ENCODE data around the gene ANO6. TPM values are rescaled to one million over a fixed set of nuclear protein-coding genes. Genes with fewer than 3 reads are reported as not detected.

The ANO6 gene
- total RNA-seq, 3 donors from 2014 or later: 71.8 to 141 (median 76.5) TPM

DNA sequence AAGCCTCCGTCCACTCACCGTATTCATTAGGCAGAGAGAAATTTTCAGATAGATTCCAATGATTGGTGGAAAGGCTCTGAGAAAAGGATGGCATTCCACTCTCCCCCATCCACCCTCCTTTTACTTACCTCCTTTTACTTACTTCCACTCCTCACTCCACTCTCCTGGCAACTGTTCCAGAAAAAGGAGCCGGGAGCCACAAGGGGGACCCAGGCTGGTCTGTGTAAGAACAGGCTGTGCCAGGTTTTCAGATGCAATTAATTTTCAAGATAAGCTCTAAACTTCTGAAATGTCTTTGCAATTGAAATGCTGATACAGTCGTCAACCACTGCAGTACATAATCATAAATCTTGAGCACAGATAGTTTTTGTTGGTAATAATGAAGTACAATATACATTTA is 248.8 kb downstream of the ANO6 start:
- no peaks in the 10 kb centered on the region for H3K9me3 ChIP-seq
- intact Hi-C loops (cut with DNase I; ENCODE audit: low total_unique reads): no loop called here
- DNase-seq (ENCODE audit: low spot score in 2 of 2): no peak

DNA sequence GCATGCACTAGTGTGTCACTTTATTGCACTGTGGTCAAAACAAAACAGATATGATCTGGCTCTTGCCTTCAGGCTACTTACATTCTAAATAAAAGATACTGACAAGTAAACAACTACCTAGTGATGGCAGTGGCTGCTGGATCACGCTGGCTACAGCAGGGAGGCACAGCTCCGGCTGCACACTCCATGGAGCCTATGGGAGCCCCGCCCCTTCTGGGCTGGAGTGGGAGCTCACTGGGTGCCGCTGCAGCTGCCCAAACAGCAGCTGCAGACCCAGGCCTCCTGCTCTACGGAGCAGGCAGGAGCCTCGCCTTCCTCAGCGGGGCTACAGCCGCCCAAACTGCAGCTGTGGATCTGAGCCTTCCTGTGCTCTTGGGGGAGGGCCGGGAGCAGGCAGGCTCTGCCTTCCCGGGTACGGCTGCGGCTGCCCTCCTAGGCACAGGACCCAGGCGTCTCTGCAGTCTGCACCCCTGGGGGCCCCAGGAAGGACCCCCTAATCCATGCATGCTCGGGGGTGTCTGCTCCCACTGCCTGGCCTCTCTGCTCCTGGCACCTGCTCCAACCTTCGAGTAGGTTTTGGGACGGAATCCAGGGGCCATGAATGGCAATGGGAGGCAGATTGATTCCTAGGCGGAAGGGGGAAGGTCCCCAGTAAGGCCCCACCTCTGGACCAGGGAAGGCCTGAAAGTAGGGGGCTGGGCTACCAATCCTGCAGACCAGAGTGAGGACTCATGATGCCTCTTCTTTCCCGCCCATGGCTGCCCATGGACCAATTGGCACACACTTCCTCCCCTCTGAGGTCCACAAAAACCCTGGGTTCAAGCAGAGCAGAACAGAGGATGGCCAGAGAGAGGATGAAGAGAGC is 253.1 kb downstream of the ANO6 start:
- no peaks in the 10 kb centered on the region for H3K27me3 ChIP-seq
- TF ChIP-seq, protein P1, sequence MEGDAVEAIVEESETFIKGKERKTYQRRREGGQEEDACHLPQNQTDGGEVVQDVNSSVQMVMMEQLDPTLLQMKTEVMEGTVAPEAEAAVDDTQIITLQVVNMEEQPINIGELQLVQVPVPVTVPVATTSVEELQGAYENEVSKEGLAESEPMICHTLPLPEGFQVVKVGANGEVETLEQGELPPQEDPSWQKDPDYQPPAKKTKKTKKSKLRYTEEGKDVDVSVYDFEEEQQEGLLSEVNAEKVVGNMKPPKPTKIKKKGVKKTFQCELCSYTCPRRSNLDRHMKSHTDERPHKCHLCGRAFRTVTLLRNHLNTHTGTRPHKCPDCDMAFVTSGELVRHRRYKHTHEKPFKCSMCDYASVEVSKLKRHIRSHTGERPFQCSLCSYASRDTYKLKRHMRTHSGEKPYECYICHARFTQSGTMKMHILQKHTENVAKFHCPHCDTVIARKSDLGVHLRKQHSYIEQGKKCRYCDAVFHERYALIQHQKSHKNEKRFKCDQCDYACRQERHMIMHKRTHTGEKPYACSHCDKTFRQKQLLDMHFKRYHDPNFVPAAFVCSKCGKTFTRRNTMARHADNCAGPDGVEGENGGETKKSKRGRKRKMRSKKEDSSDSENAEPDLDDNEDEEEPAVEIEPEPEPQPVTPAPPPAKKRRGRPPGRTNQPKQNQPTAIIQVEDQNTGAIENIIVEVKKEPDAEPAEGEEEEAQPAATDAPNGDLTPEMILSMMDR (IDR thresholded peaks at IDR 0.05): no peak
- TF ChIP-seq POLR2AphosphoS5 (IDR thresholded peaks at IDR 0.05) (no peak), POLR2A (IDR thresholded peaks at IDR 0.05) (no peak)
- intact Hi-C loops (cut with DNase I; ENCODE audit: low total_unique reads): no loop called here
- no peaks in the 10 kb centered on the region for H3K4me1 ChIP-seq
- no peaks in the 10 kb centered on the region for H3K36me3 ChIP-seq
- H3K4me3 ChIP-seq: no peak overlapping the region
- H3K27ac ChIP-seq: no peak overlapping the region
- H3K9me3 ChIP-seq: no peaks in the 10 kb centered on the region
- DNase-seq (ENCODE audit: low spot score in 2 of 2): peak in 1 of 2 donors; percentile 57

More for the DNA sequence above, 248.8 kb downstream of the ANO6 start:
- no peak overlapping the region for H3K4me3 ChIP-seq
- H3K27me3 ChIP-seq: no peaks in the 10 kb centered on the region
- H3K27ac ChIP-seq: no peak overlapping the region
- no peaks in the 10 kb centered on the region for H3K4me1 ChIP-seq
- no peaks in the 10 kb centered on the region for H3K36me3 ChIP-seq
- TF ChIP-seq, protein P1 (IDR thresholded peaks at IDR 0.05): no peak
- TF ChIP-seq POLR2AphosphoS5 (IDR thresholded peaks at IDR 0.05) (no peak), POLR2A (IDR thresholded peaks at IDR 0.05) (no peak)

DNA sequence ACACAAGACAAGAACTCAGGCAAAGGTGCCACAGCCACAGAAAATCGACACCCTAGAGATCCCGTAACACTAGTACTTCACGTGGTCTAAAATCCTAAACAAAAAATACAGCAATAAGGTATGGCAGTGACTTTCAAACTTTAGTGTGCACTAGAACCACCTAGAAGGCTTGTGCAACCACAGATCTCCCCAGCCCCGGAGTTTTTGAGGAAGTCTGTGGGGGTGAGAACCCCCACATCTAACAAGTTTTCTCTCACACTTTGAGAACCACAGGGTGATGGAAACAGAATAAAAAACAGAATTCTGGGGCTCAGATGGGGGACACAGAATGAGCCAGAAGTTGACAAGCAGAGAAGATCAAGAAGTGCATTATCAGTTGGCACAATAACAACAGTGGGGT is 254.0 kb downstream of the ANO6 start:
- TF ChIP-seq POLR2AphosphoS5 (IDR thresholded peaks at IDR 0.05) (no peak), POLR2A (IDR thresholded peaks at IDR 0.05) (no peak)
- TF ChIP-seq, protein P1 (IDR thresholded peaks at IDR 0.05): no peak
- intact Hi-C loops (cut with DNase I; ENCODE audit: low total_unique reads): no loop called here

DNA sequence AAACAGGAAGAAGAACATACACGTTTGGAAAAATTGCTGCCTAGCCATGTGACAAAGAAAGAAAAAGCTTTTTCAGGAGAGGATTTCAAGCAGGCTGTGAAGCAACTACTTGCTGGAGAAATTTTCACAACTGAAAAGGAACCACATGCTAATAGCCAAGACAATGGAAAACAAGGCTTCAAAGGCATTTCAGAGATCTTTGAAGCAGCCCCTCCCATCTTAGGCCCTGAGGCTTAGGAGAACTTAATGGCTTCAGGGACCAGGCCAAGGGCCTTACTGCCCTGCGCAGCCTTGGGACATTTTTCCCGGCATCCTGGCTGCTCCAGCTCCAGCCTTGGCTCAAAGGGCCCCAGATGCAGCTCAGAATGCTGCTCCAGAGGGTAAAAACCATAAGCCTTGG is 257.7 kb downstream of the ANO6 start:
- H3K9me3 ChIP-seq: no peaks in the 10 kb centered on the region
- H3K36me3 ChIP-seq: no peaks in the 10 kb centered on the region
- intact Hi-C loops (cut with DNase I; ENCODE audit: low total_unique reads): no loop called here
- no peak overlapping the region for H3K4me3 ChIP-seq
- no peaks in the 10 kb centered on the region for H3K27me3 ChIP-seq
- no peak overlapping the region for H3K27ac ChIP-seq
- TF ChIP-seq POLR2A (IDR thresholded peaks at IDR 0.05) (no peak), POLR2AphosphoS5 (IDR thresholded peaks at IDR 0.05) (no peak)
- TF ChIP-seq, protein P1 (IDR thresholded peaks at IDR 0.05): no peak
- no peak for DNase-seq (ENCODE audit: low spot score in 2 of 2)
- no peaks in the 10 kb centered on the region for H3K4me1 ChIP-seq

More for the DNA sequence above, 254.0 kb downstream of the ANO6 start:
- no peak for DNase-seq (ENCODE audit: low spot score in 2 of 2)
- Histone ChIP-seq H3K9me3 (no peaks in the 10 kb centered on the region), H3K27me3 (no peaks in the 10 kb centered on the region), H3K4me3 (no peak overlapping the region), H3K27ac (no peak overlapping the region), H3K4me1 (no peaks in the 10 kb centered on the region), H3K36me3 (no peaks in the 10 kb centered on the region)

DNA sequence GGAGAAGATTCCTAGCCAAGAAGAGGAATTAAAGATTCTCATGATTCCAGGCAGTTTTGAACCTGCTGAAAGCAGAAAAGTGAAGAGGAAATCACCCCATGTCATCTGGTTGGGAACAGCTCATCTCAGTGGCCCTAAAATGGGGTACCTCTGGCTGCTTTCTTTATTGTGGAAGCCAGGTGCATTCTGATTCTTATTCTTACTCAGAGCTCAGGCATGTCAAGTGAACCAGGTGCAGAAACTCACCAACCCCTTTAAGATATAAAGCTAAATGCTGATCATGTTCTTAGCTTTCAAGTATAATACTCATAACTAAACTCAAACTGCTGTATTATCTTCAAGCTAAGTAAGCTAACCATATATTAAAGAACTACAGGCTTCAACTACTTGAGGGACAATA is 259.7 kb downstream of the ANO6 start:
- Histone ChIP-seq H3K27ac (no peak overlapping the region), H3K36me3 (no peaks in the 10 kb centered on the region), H3K27me3 (no peaks in the 10 kb centered on the region), H3K4me3 (no peak overlapping the region), H3K4me1 (no peaks in the 10 kb centered on the region), H3K9me3 (no peaks in the 10 kb centered on the region)
- no peak for TF ChIP-seq POLR2A (IDR thresholded peaks at IDR 0.05)
- TF ChIP-seq, protein P1 (IDR thresholded peaks at IDR 0.05): no peak
- no peak for TF ChIP-seq POLR2AphosphoS5 (IDR thresholded peaks at IDR 0.05)
- DNase-seq (ENCODE audit: low spot score in 2 of 2): no peak
- intact Hi-C loops (cut with DNase I; ENCODE audit: low total_unique reads): no loop called here

Data from breast epithelium (tissue), 4 donors.